ENCODE results near the gene GALNT2.

Gene GALNT2

GRCh38 chr1:230071316-230071715, 4.3 kb downstream of the GALNT2 start:
- DNase-seq (ENCODE audit: low read depth in 2 of 2), result no peak

- no peak for DNase-seq (ENCODE audit: low read depth in 2 of 2)
Measured at GRCh38 chr1:230072296-230072695, 5.3 kb downstream of the GALNT2 start.

- DNase-seq (ENCODE audit: low read depth in 2 of 2), result no peak
Measured at GRCh38 chr1:230072866-230073265, 5.8 kb downstream of the GALNT2 start.

GRCh38 chr1:230073371-230074035, 6.5 kb downstream of the GALNT2 start:
- no peak for DNase-seq (ENCODE audit: low read depth in 2 of 2)

GRCh38 chr1:230074270-230074669, 7.2 kb downstream of the GALNT2 start:
- DNase-seq (ENCODE audit: low read depth in 2 of 2), result no peak

- DNase-seq (ENCODE audit: low read depth in 2 of 2), result no peak
Measured at GRCh38 chr1:230074762-230075161, 7.7 kb downstream of the GALNT2 start.

GRCh38 chr1:230076121-230076520, 9.1 kb downstream of the GALNT2 start:
- DNase-seq (ENCODE audit: low read depth in 2 of 2), result no peak

GRCh38 chr1:230077011-230077410, 10.0 kb downstream of the GALNT2 start:
- DNase-seq (ENCODE audit: low read depth in 2 of 2), result no peak

- no peak for DNase-seq (ENCODE audit: low read depth in 2 of 2)
Measured at GRCh38 chr1:230077436-230078213, 10.6 kb downstream of the GALNT2 start.

- no peak for DNase-seq (ENCODE audit: low read depth in 2 of 2)
Measured at GRCh38 chr1:230079199-230080024, 12.4 kb downstream of the GALNT2 start.

GRCh38 chr1:230080822-230081221, 13.8 kb downstream of the GALNT2 start:
- DNase-seq (ENCODE audit: low read depth in 2 of 2), result no peak

- DNase-seq (ENCODE audit: low read depth in 2 of 2), result no peak
Measured at GRCh38 chr1:230081751-230082150, 14.7 kb downstream of the GALNT2 start.

GRCh38 chr1:230082211-230082610, 15.2 kb downstream of the GALNT2 start:
- no peak for DNase-seq (ENCODE audit: low read depth in 2 of 2)

GRCh38 chr1:230083053-230083452, 16.0 kb downstream of the GALNT2 start:
- no peak for DNase-seq (ENCODE audit: low read depth in 2 of 2)

- DNase-seq (ENCODE audit: low read depth in 2 of 2), result no peak
Measured at GRCh38 chr1:230083746-230084407, 16.8 kb downstream of the GALNT2 start.

- DNase-seq (ENCODE audit: low read depth in 2 of 2), result peak; percentile 64 to 68
Measured at GRCh38 chr1:230084408-230085177, 17.6 kb downstream of the GALNT2 start.

GRCh38 chr1:230085178-230085515, 18.1 kb downstream of the GALNT2 start:
- DNase-seq (ENCODE audit: low read depth in 2 of 2), result no peak

- DNase-seq (ENCODE audit: low read depth in 2 of 2), result no peak
Measured at GRCh38 chr1:230086151-230086550, 19.1 kb downstream of the GALNT2 start.

GRCh38 chr1:230087028-230087716, 20.1 kb downstream of the GALNT2 start:
- DNase-seq (ENCODE audit: low read depth in 2 of 2), result no peak

GRCh38 chr1:230087717-230088105, 20.7 kb downstream of the GALNT2 start:
- no peak for DNase-seq (ENCODE audit: low read depth in 2 of 2)

Data from stimulated activated CD4-positive, alpha-beta T cell treated with anti-CD3 and anti-CD28 coated beads, Interleukin-4, amount 100 ng/mL, for 48 hours (primary cell).